Osteoblast (primary cell): Measurements from ENCODE around the gene MGRN1. TPM values are rescaled to one million over a fixed set of nuclear protein-coding genes. Genes with fewer than 3 reads are reported as not detected.
A peak's percentile ranks its signal among the peaks of the same experiment; 100 is the strongest.

Source experiments
- DNase-seq: peaks from one replicate; pipeline ENCODE4 v3.0.0; 2011; ENCODE audit warnings: low spot score, mixed read lengths; ENCODE audit not compliant: insufficient read length; ENCODE audit errors: missing footprints
- H2AFZ ChIP-seq: 2 replicates; pipeline ENCODE4 v1.6.0; 2011; ENCODE audit warnings: mild to moderate bottlenecking, low read length
- H3K27ac ChIP-seq: 2 replicates; pipeline ENCODE4 v1.5.1; 2011; ENCODE audit warnings: mild to moderate bottlenecking, low read depth, low read length, moderate library complexity
- H3K27me3 ChIP-seq: 2 replicates; pipeline ENCODE4 v1.6.0; 2012; ENCODE audit warnings: mild to moderate bottlenecking, control low read depth, inconsistent platforms, low read length, moderate library complexity; ENCODE audit not compliant: insufficient read depth
- H3K36me3 ChIP-seq: 2 replicates; pipeline ENCODE4 v1.5.1; 2011; ENCODE audit warnings: mild to moderate bottlenecking, low read length, control low read depth, moderate library complexity; ENCODE audit not compliant: insufficient read depth
- H3K4me1 ChIP-seq: 2 replicates; pipeline ENCODE4 v1.5.1; 2011; ENCODE audit warnings: mild to moderate bottlenecking, low read length, control low read depth, moderate library complexity; ENCODE audit not compliant: insufficient read depth
- H3K4me2 ChIP-seq: 2 replicates; pipeline ENCODE4 v1.6.0; 2011; ENCODE audit warnings: mild to moderate bottlenecking, low read length; ENCODE audit not compliant: insufficient read depth
- H3K4me3 ChIP-seq: fragments of 200-600 bp; sonication (generic); 3 replicates; pipeline ENCODE4 v1.5.1; 2012; ENCODE audit warnings: mild to moderate bottlenecking, low read length, inconsistent platforms; ENCODE audit not compliant: insufficient read depth
- H3K79me2 ChIP-seq: 2 replicates; pipeline ENCODE4 v1.6.0; 2012; ENCODE audit warnings: mild to moderate bottlenecking, low read length, control low read depth, inconsistent platforms; ENCODE audit not compliant: insufficient read depth
- H3K9me3 ChIP-seq: 2 replicates; pipeline ENCODE4 v1.5.1; 2011; ENCODE audit warnings: low read depth, low read length, control low read depth
- H4K20me1 ChIP-seq: 2 replicates; pipeline ENCODE4 v1.6.0; 2012; ENCODE audit warnings: mild to moderate bottlenecking, low read length, control low read depth; ENCODE audit not compliant: insufficient read depth
- total RNA-seq: library from RNA; depleted of rRNA; stranded (reverse); fragments of >200 nt; gene quantifications from 2 replicates; pipeline ENCODE4 v1.2.3, GENCODE V29; 2012
- TF ChIP-seq, protein P1 (sequence below): IDR thresholded peaks from 2 replicates; pipeline ENCODE4 v1.5.1; 2011; ENCODE audit warnings: mild to moderate bottlenecking, low read depth, low read length, moderate library complexity; ENCODE audit errors: extremely low read depth

Gene MGRN1
- total RNA-seq, 1 donor, result 46.7 TPM

DNA sequence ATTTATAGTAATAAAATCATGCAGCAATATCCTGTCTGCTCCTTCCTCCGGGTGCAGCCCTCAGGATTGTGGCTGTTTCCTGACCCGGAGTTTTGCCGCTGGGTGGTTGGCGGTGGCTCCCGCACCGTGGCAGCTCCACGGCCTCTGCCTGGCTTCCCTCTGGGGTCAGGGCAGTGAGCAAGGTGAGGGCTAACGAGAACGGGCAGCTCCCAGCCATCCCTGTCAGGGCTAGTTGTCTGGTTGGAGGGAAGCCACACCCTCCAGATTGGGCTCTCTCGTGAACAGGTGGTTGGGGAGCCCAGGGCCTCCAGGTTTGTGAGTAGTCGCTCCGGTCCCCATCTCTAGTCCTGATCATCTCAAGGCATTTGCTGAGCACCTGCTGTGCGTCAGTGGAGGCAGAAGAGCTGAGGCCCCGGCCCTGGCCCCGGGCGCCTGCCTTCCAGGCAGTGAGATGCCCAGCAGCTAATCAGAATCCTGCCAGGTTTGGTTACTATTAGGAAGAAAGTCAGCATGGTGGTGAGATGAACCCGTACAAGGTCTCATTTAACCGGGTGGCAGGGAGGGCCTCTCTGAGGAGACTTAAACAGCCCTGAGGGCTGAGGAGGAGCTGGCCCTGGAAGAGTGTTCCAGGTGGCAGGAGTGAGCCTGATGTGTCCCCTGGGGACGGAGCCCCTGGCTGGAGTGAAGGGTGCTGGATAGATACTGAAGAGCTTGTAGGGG, 66.5 kb downstream of the MGRN1 start:
- H3K79me2 ChIP-seq, result peaks cover 9% of the 10 kb centered on the region
- peaks cover 12% of the 10 kb centered on the region for H4K20me1 ChIP-seq
- no peak overlapping the region for H3K4me2 ChIP-seq
- H2AFZ ChIP-seq, result no peak overlapping the region
- peaks cover 15% of the 10 kb centered on the region for H3K36me3 ChIP-seq
- no peak overlapping the region for H3K27ac ChIP-seq
- peaks cover 15% of the 10 kb centered on the region for H3K4me1 ChIP-seq
- DNase-seq, result peak; percentile 83
- no peaks in the 10 kb centered on the region for H3K9me3 ChIP-seq
- no peak overlapping the region for H3K4me3 ChIP-seq
- TF ChIP-seq, protein P1, sequence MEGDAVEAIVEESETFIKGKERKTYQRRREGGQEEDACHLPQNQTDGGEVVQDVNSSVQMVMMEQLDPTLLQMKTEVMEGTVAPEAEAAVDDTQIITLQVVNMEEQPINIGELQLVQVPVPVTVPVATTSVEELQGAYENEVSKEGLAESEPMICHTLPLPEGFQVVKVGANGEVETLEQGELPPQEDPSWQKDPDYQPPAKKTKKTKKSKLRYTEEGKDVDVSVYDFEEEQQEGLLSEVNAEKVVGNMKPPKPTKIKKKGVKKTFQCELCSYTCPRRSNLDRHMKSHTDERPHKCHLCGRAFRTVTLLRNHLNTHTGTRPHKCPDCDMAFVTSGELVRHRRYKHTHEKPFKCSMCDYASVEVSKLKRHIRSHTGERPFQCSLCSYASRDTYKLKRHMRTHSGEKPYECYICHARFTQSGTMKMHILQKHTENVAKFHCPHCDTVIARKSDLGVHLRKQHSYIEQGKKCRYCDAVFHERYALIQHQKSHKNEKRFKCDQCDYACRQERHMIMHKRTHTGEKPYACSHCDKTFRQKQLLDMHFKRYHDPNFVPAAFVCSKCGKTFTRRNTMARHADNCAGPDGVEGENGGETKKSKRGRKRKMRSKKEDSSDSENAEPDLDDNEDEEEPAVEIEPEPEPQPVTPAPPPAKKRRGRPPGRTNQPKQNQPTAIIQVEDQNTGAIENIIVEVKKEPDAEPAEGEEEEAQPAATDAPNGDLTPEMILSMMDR, result no peak
- H3K27me3 ChIP-seq, result no peaks in the 10 kb centered on the region

DNA sequence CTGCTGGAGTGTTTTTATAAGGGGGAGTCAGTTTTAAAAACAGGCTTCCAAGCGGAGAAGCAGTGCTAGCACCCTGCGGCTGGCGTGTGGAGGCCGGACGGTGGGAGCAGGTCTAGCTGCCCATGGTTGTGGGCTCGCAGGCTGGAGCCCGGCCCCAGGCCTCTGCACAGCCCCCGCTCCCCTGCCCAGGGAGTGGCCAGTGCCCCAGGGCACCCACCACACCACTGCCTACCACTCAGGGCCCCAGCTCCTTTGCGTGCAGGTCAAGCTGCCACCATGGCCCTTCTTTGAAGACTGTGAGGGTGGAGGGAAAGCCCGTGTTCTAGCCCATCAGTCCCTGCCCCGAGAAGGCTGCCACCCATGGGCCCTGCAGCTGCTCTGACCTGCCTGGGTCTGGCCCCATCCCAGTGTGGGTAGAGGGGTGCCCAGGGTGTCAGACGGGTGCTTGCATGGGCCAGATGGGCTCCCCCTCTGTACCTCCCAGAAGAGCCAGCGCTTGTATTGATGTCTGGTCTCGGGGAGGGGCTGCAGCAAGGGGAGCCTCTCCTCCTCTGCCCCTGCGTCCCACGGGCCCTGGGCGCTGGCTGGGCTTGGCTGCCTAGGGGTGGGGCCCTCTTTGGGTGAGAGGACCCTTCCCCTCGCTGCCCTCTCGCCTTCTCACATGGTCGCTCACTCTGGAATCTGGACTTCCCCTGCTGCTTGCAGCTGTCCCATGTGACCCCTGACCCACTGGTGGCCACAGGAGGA, 67.2 kb downstream of the MGRN1 start:
- H3K9me3 ChIP-seq, result no peaks in the 10 kb centered on the region
- DNase-seq, result peak; percentile 90
- no peak overlapping the region for H3K27ac ChIP-seq
- H3K79me2 ChIP-seq, result peaks cover 9% of the 10 kb centered on the region
- H2AFZ ChIP-seq, result no peak overlapping the region
- peaks cover 16% of the 10 kb centered on the region for H4K20me1 ChIP-seq
- peaks cover 15% of the 10 kb centered on the region for H3K4me1 ChIP-seq
- TF ChIP-seq, protein P1, result no peak
- no peak overlapping the region for H3K4me2 ChIP-seq
- H3K36me3 ChIP-seq, result peaks cover 22% of the 10 kb centered on the region
- H3K4me3 ChIP-seq, result no peak overlapping the region
- H3K27me3 ChIP-seq, result no peaks in the 10 kb centered on the region

DNA sequence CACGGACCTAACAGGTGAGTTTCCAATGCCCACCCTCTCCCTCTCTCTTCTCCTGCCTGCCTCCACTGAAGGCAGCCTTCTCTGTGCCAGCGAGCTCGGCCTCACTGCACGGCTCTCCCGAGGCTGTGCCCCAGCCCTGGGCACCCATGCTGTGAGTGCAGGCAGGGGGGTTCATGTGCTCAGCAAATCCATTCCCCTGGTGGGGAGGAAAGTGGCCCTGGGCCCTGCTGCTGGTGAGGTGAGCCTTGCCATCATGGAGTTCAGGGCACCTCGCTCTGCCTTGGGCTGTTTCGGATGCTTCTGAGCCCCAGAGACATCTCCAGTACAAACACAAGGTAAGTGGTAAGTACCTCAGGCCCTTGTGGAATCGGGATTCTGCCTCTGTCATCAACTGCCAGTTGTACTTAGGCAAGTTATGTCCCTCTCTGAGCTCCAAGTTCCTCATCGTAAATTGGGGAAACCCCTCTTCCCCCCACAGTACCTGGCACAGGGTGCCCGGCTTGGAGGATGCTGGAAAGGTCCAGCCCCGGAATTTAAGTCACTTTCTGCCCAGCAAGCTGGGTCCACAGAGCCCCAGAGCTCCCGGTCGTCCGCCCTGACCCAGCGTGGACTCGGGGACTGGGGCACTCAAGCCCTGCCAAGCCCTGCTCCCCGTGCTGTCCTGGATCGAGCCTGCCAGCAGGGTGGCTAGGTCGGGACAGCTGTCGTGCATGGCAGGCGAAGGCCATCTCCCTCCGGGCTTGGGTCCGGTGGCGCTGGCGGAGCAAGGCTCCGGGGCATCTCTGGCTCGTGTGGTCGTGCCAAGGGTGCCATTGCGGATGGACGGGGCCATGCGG, 68.1 kb downstream of the MGRN1 start:
- no peak overlapping the region for H2AFZ ChIP-seq
- peak; percentile 92 for DNase-seq
- TF ChIP-seq, protein P1, result no peak
- H3K27ac ChIP-seq, result peak overlapping the region; percentile 39
- peaks cover 9% of the 10 kb centered on the region for H3K79me2 ChIP-seq
- H3K27me3 ChIP-seq, result no peaks in the 10 kb centered on the region
- H4K20me1 ChIP-seq, result peaks cover 16% of the 10 kb centered on the region
- peak overlapping the region; percentile 82 for H3K4me2 ChIP-seq
- H3K9me3 ChIP-seq, result no peaks in the 10 kb centered on the region
- H3K4me1 ChIP-seq, result peaks cover 15% of the 10 kb centered on the region
- H3K36me3 ChIP-seq, result peaks cover 26% of the 10 kb centered on the region
- H3K4me3 ChIP-seq, result peak overlapping the region; percentile 92
